HUES64 (cell line): Measurements from ENCODE around the gene MYBPHL.

Experiments
- H3K27ac ChIP-seq: 2 replicates; pipeline ENCODE4 v1.7.0; 2013; ENCODE audit warnings: low read depth, low read length, inconsistent platforms
- H3K27me3 ChIP-seq: 2 replicates; pipeline ENCODE4 v1.6.1; 2013; ENCODE audit warnings: mild to moderate bottlenecking, low read length; ENCODE audit not compliant: insufficient read depth
- H3K36me3 ChIP-seq: 2 replicates; pipeline ENCODE4 v1.6.1; 2013; ENCODE audit warnings: mild to moderate bottlenecking, low read length; ENCODE audit not compliant: insufficient read depth
- H3K4me1 ChIP-seq: 2 replicates; pipeline ENCODE4 v1.6.1; 2013; ENCODE audit warnings: mild to moderate bottlenecking, low read length, moderate library complexity; ENCODE audit not compliant: insufficient read depth
- H3K4me3 ChIP-seq: 2 replicates; pipeline ENCODE4 v1.5.1; 2013; ENCODE audit warnings: mild to moderate bottlenecking, low read length, moderate library complexity
- H3K9ac ChIP-seq: 2 replicates; pipeline ENCODE4 v1.6.1; 2013; ENCODE audit warnings: mild to moderate bottlenecking, low read depth, low read length
- H3K9me3 ChIP-seq: 2 replicates; pipeline ENCODE4 v1.6.1; 2013; ENCODE audit warnings: low read depth, low read length; ENCODE audit not compliant: insufficient read depth
- WGBS: fragments of 150-250, 120-280 bp; methylation state at CpG from one replicate; pipeline ENCODE4 v1.1.7; 2013; ENCODE audit warnings: missing lambda C conversion rate; 5-methylcytosine and 5-hydroxymethylcytosine counted together

The MYBPHL gene

DNA sequence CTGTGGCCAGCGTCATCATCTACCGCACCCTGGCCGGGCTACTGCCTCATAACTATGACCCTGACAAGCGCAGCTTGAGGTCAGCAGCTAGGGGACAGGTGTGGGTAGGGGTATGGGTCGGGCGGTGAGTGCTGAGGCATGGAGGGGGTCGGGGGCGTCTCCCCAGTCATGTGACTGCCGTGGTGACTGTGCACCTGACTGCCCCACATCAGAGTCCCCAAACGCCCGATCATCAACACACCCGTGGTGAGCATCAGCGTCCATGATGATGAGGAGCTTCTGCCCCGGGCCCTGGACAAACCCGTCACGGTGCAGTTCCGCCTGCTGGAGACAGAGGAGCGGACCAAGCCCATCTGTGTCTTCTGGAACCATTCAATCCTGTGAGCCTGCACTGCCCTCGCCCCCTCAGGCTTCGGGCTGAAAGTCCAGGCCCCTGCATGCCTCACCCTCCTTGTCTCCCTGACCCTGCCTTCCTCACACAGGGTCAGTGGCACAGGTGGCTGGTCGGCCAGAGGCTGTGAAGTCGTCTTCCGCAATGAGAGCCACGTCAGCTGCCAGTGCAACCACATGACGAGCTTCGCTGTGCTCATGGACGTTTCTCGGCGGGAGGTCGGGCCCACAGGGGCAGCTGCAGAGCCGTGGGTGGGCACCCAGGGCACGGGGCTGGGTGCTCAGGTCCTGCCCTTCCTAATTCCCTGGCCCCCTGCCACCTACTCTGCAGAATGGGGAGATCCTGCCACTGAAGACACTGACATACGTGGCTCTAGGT is 37.4 kb downstream of the MYBPHL start:
- 95% methylated on average over 33 of the region's 33 CpGs for WGBS
- H3K36me3 ChIP-seq, result peaks cover 47% of the 10 kb centered on the region

DNA sequence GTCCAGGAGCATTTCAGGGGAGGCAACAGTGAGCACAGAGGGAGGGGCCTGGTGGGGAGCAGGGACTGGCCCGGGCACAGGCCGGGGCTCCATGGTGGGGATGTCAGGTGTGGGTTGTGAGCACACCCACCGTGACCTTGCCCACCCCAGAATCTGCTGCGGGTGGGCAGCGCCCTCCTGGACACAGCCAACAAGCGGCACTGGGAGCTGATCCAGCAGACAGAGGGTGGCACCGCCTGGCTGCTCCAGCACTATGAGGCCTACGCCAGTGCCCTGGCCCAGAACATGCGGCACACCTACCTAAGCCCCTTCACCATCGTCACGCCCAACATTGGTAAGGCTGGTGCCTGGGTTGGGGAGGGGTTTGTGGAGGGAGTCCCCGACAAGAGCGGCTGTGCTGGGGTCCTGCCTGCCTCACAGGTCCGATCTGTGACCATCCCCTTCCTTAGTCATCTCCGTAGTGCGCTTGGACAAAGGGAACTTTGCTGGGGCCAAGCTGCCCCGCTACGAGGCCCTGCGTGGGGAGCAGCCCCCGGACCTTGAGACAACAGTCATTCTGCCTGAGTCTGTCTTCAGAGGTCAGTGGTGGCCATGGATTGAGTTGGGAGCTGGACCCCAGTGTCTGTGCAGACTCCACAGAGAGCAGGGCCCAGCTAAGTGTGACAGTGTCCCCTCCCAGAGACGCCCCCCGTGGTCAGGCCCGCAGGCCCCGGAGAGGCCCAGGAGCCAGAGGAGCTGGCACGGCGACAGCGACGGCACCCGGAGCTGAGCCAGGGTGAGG is 38.2 kb downstream of the MYBPHL start:
- Histone ChIP-seq H3K27ac (no peak overlapping the region), H3K36me3 (peaks cover 47% of the 10 kb centered on the region), H3K9ac (no peak overlapping the region), H3K9me3 (no peaks in the 10 kb centered on the region), H3K4me3 (no peak overlapping the region), H3K4me1 (no peaks in the 10 kb centered on the region; the same call in 1 of the 2 replicates), H3K27me3 (no peaks in the 10 kb centered on the region)
- 97% methylated on average over 29 of the region's 29 CpGs for WGBS

More for the DNA sequence above, 37.4 kb downstream of the MYBPHL start:
- H3K4me1 ChIP-seq, result peaks cover 6% of the 10 kb centered on the region
- no peak overlapping the region for H3K9ac ChIP-seq
- no peak overlapping the region for H3K4me3 ChIP-seq
- H3K9me3 ChIP-seq, result no peaks in the 10 kb centered on the region
- no peak overlapping the region for H3K27ac ChIP-seq
- H3K27me3 ChIP-seq, result no peaks in the 10 kb centered on the region

DNA sequence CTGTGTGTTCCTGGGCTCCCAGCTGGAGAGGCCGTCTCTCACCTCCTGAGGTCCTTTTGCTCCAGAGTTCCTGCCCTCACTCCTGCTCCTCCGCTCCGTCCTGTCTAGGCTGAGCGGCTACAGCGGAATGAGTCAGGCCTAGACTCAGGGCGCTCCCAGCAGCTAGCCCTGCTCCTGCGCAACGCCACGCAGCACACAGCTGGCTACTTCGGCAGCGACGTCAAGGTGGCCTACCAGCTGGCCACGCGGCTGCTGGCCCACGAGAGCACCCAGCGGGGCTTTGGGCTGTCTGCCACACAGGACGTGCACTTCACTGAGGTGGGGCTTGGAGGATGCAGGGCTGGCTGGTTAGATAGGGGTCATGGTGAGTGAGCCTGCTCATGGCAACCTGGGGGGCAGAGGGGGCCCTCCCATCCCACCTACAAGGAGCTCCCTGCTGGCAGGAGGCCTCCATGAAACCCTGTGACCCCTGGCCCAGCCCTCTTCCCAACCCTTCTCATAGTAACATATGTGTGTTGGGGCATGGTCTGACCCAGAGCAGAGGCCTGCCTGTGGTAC is 39.0 kb downstream of the MYBPHL start:
- 96% methylated on average over 17 of the region's 17 CpGs for WGBS
- H3K36me3 ChIP-seq, result peaks cover 47% of the 10 kb centered on the region

DNA sequence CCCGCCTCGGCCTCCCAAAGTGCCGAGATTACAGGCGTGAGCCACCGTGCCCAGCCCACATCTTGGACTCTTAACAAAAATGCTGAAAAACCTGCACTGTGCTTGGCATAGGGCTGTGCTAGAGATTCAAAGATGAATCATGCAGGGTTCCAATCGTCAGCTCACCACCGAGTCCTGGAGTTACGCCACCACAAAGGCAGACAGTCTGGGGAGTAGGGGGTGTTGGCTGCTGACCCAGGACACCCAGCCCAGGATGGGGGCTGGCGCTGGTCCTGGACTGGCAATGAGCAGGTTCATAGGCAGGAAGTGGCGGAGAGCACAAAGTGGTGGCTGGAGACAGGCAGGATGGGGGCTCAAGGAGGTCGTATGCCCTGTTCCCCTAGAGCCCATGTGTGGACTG is 39.8 kb downstream of the MYBPHL start:
- Histone ChIP-seq H3K4me1 (no peaks in the 10 kb centered on the region), H3K36me3 (peaks cover 49% of the 10 kb centered on the region), H3K27me3 (no peaks in the 10 kb centered on the region), H3K4me3 (no peak overlapping the region), H3K27ac (no peak overlapping the region), H3K9me3 (no peaks in the 10 kb centered on the region), H3K9ac (no peak overlapping the region)
- WGBS, result 92% methylated on average over 11 of the region's 11 CpGs

More for the DNA sequence above, 39.0 kb downstream of the MYBPHL start:
- Histone ChIP-seq H3K9me3 (no peaks in the 10 kb centered on the region), H3K4me1 (no peaks in the 10 kb centered on the region), H3K4me3 (no peak overlapping the region), H3K27ac (no peak overlapping the region), H3K9ac (no peak overlapping the region), H3K27me3 (no peaks in the 10 kb centered on the region)

DNA sequence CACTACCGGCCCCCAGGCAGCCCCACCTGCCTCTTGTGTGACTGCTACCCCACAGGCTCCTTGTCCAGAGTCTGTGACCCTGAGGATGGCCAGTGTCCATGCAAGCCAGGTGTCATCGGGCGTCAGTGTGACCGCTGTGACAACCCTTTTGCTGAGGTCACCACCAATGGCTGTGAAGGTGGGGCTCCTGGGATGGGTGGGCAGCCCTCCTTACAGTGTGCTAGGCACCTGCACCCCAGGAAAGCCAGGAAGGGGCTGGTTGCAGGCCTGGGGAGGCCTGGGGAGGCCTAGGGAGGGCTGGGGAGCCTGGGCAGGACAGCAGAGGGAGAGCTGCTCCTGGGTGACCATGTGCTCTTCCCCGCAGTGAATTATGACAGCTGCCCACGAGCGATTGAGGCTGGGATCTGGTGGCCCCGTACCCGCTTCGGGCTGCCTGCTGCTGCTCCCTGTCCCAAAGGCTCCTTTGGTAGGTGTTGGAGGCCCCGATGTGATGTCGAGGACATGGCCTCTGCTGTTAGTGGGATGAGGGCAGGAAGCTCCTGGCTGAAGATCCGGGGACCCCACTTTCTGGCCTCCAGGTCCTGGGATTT is 41.0 kb downstream of the MYBPHL start:
- H3K27ac ChIP-seq, result no peak overlapping the region
- WGBS, result 92% methylated on average over 13 of the region's 13 CpGs
- H3K9ac ChIP-seq, result no peak overlapping the region
- H3K4me3 ChIP-seq, result no peak overlapping the region
- no peaks in the 10 kb centered on the region for H3K27me3 ChIP-seq
- no peaks in the 10 kb centered on the region for H3K9me3 ChIP-seq
- no peaks in the 10 kb centered on the region for H3K4me1 ChIP-seq
- H3K36me3 ChIP-seq, result peaks cover 54% of the 10 kb centered on the region

DNA sequence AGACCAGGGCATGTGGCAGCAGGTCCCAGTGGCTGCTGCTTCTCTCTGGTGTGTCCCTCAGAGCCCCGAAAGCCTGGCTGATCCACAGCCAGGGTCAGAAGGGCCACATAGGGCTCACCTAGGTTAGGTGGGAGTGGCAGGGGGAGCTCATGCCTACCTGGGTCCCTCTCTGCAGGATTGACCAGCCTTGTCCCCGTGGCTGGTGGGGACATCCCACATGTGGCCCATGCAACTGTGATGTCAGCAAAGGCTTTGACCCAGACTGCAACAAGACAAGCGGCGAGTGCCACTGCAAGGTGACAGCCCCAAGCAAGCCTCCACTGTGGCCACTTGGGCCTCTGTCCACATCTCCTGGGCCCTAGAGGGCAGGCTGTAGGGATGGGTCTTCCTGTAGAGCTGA is 41.8 kb downstream of the MYBPHL start:
- H3K9ac ChIP-seq, result no peak overlapping the region
- H3K36me3 ChIP-seq, result peaks cover 51% of the 10 kb centered on the region
- 91% methylated on average over 4 of the region's 4 CpGs for WGBS

DNA sequence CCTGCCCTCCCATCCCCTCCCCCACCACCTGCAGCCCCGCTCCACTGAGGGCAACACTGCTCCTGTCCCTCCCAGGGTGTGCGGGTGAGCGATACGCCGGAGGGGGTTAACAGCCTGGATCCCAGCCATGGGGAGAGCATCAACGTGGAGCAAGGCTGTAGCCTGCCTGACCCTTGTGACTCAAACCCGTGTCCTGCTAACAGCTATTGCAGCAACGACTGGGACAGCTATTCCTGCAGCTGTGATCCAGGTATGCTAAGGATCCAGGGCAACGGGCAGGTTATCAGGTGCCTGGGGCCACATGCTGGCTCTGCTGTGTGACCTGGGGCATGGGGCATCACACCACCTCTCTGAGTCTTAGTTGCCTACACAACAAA is 42.4 kb downstream of the MYBPHL start:
- Histone ChIP-seq H3K9ac (no peak overlapping the region), H3K9me3 (no peaks in the 10 kb centered on the region), H3K4me3 (no peak overlapping the region), H3K36me3 (peaks cover 47% of the 10 kb centered on the region), H3K4me1 (peaks cover 11% of the 10 kb centered on the region; the same call in 1 of the 2 replicates), H3K27me3 (no peaks in the 10 kb centered on the region), H3K27ac (no peak overlapping the region)
- WGBS, result 87% methylated on average over 9 of the region's 9 CpGs

More for the DNA sequence above, 41.8 kb downstream of the MYBPHL start:
- Histone ChIP-seq H3K27me3 (no peaks in the 10 kb centered on the region), H3K4me1 (peaks cover 6% of the 10 kb centered on the region; the same call in 1 of the 2 replicates), H3K27ac (no peak overlapping the region), H3K4me3 (no peak overlapping the region), H3K9me3 (no peaks in the 10 kb centered on the region)

DNA sequence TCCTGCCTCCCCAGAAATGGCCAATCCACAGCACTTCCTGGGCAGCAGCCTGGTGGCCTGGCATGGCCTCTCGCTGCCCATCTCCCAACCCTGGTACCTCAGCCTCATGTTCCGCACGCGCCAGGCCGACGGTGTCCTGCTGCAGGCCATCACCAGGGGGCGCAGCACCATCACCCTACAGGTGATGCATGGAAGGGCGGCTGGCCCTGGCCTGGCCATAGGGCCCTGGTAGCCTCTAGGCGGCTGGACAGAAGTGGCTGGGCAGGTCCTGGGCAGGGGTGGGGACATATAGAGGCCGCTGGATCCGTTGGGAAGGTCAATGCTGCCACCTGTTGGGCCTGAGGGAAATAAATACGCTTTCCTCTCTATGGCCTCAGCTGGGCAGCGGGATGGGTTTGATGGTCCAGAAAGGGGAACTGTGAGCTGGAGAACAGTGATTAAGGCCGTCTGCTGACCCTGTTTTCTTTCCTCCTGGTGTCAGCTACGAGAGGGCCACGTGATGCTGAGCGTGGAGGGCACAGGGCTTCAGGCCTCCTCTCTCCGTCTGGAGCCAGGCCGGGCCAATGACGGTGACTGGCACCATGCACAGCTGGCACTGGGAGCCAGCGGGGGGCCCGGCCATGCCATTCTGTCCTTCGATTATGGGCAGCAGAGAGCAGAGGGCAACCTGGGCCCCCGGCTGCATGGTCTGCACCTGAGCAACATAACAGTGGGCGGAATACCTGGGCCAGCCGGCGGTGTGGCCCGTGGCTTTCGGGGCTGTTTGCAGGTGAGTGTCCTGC is 43.0 kb downstream of the MYBPHL start:
- no peak overlapping the region for H3K9ac ChIP-seq
- H3K4me1 ChIP-seq, result peaks cover 14% of the 10 kb centered on the region; the same call in 1 of the 2 replicates
- no peak overlapping the region for H3K27ac ChIP-seq
- peaks cover 48% of the 10 kb centered on the region for H3K36me3 ChIP-seq
- 60% methylated on average over 29 of the region's 29 CpGs for WGBS
- H3K27me3 ChIP-seq, result no peaks in the 10 kb centered on the region
- no peak overlapping the region for H3K4me3 ChIP-seq
- H3K9me3 ChIP-seq, result no peaks in the 10 kb centered on the region

DNA sequence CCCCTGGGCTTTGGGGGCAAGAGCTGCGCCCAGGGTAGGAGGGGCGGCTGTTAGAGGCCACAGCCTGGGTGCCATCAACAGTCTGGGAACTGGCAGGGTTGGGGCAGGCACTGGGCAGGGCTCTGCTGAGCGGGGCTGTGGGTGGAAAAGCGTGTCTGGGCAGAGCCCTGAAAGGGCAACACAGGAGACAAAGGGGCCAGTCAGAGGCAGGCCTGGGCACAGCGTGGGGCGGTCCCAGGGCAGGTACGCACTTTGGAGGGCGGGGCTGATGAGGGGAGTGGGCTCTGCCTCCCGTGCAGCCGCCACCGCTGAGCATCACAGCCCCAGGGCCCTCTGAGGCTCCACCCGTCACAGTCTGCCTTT is 43.6 kb downstream of the MYBPHL start:
- WGBS, result 74% methylated on average over 12 of the region's 12 CpGs
- H3K36me3 ChIP-seq, result peaks cover 42% of the 10 kb centered on the region
- no peaks in the 10 kb centered on the region for H3K9me3 ChIP-seq
- no peak overlapping the region for H3K9ac ChIP-seq
- no peak overlapping the region for H3K27ac ChIP-seq
- no peak overlapping the region for H3K4me3 ChIP-seq
- peaks cover 14% of the 10 kb centered on the region; the same call in 1 of the 2 replicates for H3K4me1 ChIP-seq
- H3K27me3 ChIP-seq, result no peaks in the 10 kb centered on the region

DNA sequence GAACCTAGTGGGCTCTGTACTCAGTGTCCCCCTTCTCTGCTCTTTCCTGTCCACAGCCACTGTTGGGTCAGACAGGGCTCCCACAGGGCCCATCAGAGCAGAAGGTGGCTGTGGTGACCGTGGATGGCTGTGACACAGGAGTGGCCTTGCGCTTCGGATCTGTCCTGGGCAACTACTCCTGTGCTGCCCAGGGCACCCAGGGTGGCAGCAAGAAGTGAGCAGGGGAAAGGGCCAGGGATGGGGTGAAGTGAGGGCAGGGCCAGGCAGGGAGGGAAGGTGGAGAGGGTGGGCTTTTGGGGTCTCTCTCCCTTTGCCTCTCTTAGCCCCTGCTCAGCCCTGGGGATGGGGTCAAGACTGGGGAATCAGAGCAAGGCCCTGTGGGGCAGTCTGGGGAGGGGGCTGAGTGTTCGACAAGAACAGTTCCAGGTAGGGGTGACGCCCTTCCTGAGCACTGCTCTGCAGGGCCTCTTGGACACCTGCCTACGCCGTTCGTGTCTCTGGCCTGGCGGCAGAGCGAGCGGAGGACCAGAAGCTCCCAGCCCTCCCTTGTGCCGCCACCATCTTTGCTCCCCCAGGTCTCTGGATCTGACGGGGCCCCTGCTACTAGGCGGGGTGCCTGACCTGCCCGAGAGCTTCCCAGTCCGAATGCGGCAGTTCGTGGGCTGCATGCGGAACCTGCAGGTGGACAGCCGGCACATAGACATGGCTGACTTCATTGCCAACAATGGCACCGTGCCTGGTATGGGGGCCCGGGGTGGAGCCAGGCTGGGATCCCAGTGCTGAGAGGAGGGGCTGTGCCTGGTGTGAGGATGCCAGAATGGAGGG is 44.4 kb downstream of the MYBPHL start:
- H3K27me3 ChIP-seq, result no peaks in the 10 kb centered on the region
- no peak overlapping the region for H3K27ac ChIP-seq
- 93% methylated on average over 22 of the region's 22 CpGs for WGBS
- H3K4me1 ChIP-seq, result peaks cover 14% of the 10 kb centered on the region; the same call in 1 of the 2 replicates
- no peak overlapping the region for H3K9ac ChIP-seq
- H3K36me3 ChIP-seq, result peaks cover 35% of the 10 kb centered on the region
- H3K9me3 ChIP-seq, result no peaks in the 10 kb centered on the region
- no peak overlapping the region for H3K4me3 ChIP-seq
